GM18519 (cell line): ENCODE measurements around the gene PHLDB2.

ENCODE experiments used
- ATAC-seq: cut with Tn5 transposase; IDR thresholded peaks from one replicate; pipeline ENCODE4 v1.9.1; 2021; ENCODE audit warnings: mild to moderate bottlenecking, moderate library complexity; ENCODE audit not compliant: unreplicated experiment, low FRiP score

Gene PHLDB2

DNA sequence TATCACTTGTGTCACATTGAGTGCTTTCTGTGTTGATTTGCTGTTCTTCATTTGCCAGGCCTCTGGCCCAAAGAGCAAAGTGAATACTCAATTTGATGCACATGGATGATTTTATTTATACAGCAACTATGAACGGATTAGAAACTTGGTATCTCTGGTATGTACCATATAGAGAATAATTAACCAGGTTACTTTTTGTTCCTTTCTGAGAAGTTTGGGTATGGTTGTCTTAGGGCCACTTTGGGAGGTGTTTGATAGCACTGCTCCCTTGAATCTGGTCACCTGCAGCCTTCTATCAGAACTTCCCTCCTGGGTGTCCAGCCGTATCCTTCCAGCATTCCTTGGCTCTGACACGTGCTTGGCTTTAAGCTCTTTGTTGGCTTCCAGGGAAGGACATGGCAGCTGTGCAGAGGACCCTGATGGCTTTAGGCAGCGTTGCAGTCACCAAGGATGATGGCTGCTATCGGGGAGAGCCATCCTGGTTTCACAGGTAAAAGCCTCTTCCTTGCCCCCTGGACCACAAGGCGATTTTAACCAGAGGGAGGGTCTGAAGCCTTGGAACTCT lies 152.4 kb downstream of the PHLDB2 start:
- ATAC-seq: no peak

GRCh38 chr3:112012205-112012992 lies 153.3 kb downstream of the PHLDB2 start:
- no peak for ATAC-seq

GRCh38 chr3:112013058-112013783 lies 154.2 kb downstream of the PHLDB2 start:
- peak; percentile 84 for ATAC-seq

GRCh38 chr3:112013784-112014143 lies 154.7 kb downstream of the PHLDB2 start:
- peak; percentile 20 for ATAC-seq

GRCh38 chr3:112017091-112017490 lies 158.0 kb downstream of the PHLDB2 start:
- no peak for ATAC-seq

- ATAC-seq: no peak
Measured at GRCh38 chr3:112018712-112019111, 159.6 kb downstream of the PHLDB2 start.

- no peak for ATAC-seq
Measured at GRCh38 chr3:112019716-112020115, 160.7 kb downstream of the PHLDB2 start.

DNA sequence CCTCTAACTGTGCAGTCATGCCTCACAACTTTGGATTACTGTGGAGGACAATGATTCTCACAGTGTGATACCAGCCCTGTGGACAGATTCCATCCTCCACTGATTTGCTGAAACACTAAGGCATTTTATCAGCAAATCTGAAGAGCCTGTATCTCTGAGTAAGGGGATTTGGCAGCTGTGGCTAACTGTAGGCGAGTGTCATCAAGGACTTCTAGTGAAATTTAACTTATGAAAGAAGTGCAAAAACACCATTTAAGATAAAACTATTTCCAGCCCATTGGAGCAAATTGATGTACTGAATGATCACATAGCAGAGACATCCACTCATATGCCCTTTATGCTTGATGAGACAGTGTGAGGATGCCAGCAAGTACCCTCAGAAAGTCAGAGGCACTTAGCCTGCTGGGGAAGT lies 161.6 kb downstream of the PHLDB2 start:
- ATAC-seq: no peak
